Measurements from ENCODE around the gene CAPZB. TPM values are rescaled to one million over a fixed set of nuclear protein-coding genes. Genes with fewer than 3 reads are reported as not detected.
"Not testable (repeated sequence)": the region's sequence is repeated elsewhere in the genome, so short reads cannot be mapped to it uniquely, and the experiment has no call there.

Gene CAPZB
- polyA plus RNA-seq (2012; ENCODE audit: low read depth, missing spikeins) = 305 TPM

GRCh38 chr1:19485362-19486187 is at the start of gene CAPZB:
Gene CAPZB (minus strand): TSS chr1:19485539. CDS start chr1:19485438, 101 bp downstream.
- peak; percentile 95 for DNase-seq (ENCODE audit: insufficient read length, low spot score)
- peak; percentile 85 for FAIRE-seq
- TF ChIP-seq POLR2AphosphoS5 (IDR thresholded peaks at IDR 0.05; ENCODE audit: low read depth, low read length) = peak; percentile 83
- TF ChIP-seq POLR2A (IDR thresholded peaks at IDR 0.05; ENCODE audit: low read depth, low read length) = peak; percentile 70
- no peak; the same call in 1 of the 2 replicates for TF ChIP-seq TAF1 (IDR thresholded peaks at IDR 0.05; ENCODE audit: low read depth, low read length)

GRCh38 chr1:19534281-19534680 is 48.9 kb upstream of the CAPZB start:
- FAIRE-seq (no peak), DNase-seq (ENCODE audit: insufficient read length, low spot score) (no peak)

GRCh38 chr1:19533626-19534025 is 48.3 kb upstream of the CAPZB start:
- TF ChIP-seq POLR2A (IDR thresholded peaks at IDR 0.05; ENCODE audit: low read depth, low read length) (no peak), PAX5 (IDR thresholded peaks at IDR 0.05; ENCODE audit: insufficient read depth, low read length, severe bottlenecking) (no peak), SPI1 (IDR thresholded peaks at IDR 0.05; ENCODE audit: low read depth, low read length) (no peak), POU2F2 (IDR thresholded peaks at IDR 0.05; ENCODE audit: low read depth, low read length) (no peak), POLR2AphosphoS5 (IDR thresholded peaks at IDR 0.05; ENCODE audit: low read depth, low read length) (no peak), TAF1 (IDR thresholded peaks at IDR 0.05; ENCODE audit: low read depth, low read length) (no peak)
- DNase-seq (ENCODE audit: insufficient read length, low spot score) = no peak
- no peak for FAIRE-seq

More at GRCh38 chr1:19534281-19534680, 48.9 kb upstream of the CAPZB start:
- no peak for TF ChIP-seq SPI1 (IDR thresholded peaks at IDR 0.05; ENCODE audit: low read depth, low read length)
- no peak for TF ChIP-seq TAF1 (IDR thresholded peaks at IDR 0.05; ENCODE audit: low read depth, low read length)
- no peak for TF ChIP-seq POLR2AphosphoS5 (IDR thresholded peaks at IDR 0.05; ENCODE audit: low read depth, low read length)
- no peak for TF ChIP-seq POU2F2 (IDR thresholded peaks at IDR 0.05; ENCODE audit: low read depth, low read length)
- TF ChIP-seq POLR2A (IDR thresholded peaks at IDR 0.05; ENCODE audit: low read depth, low read length) = no peak
- TF ChIP-seq PAX5 (IDR thresholded peaks at IDR 0.05; ENCODE audit: insufficient read depth, low read length, severe bottlenecking) = no peak

GRCh38 chr1:19532519-19532918 is 47.2 kb upstream of the CAPZB start:
- DNase-seq (ENCODE audit: insufficient read length, low spot score) (no peak), FAIRE-seq (no peak)
- TF ChIP-seq SPI1 (IDR thresholded peaks at IDR 0.05; ENCODE audit: low read depth, low read length) (no peak), PAX5 (IDR thresholded peaks at IDR 0.05; ENCODE audit: insufficient read depth, low read length, severe bottlenecking) (no peak), POLR2A (IDR thresholded peaks at IDR 0.05; ENCODE audit: low read depth, low read length) (no peak), TAF1 (IDR thresholded peaks at IDR 0.05; ENCODE audit: low read depth, low read length) (no peak), POU2F2 (IDR thresholded peaks at IDR 0.05; ENCODE audit: low read depth, low read length) (no peak)

GRCh38 chr1:19529664-19530063 is 44.3 kb upstream of the CAPZB start:
- no peak for DNase-seq (ENCODE audit: insufficient read length, low spot score)
- TF ChIP-seq TAF1 (IDR thresholded peaks at IDR 0.05; ENCODE audit: low read depth, low read length) (no peak), SPI1 (IDR thresholded peaks at IDR 0.05; ENCODE audit: low read depth, low read length) (no peak), POLR2A (IDR thresholded peaks at IDR 0.05; ENCODE audit: low read depth, low read length) (no peak), PAX5 (IDR thresholded peaks at IDR 0.05; ENCODE audit: insufficient read depth, low read length, severe bottlenecking) (no peak)
- no peak for FAIRE-seq

GRCh38 chr1:19528438-19528837 is 43.1 kb upstream of the CAPZB start:
- DNase-seq (ENCODE audit: insufficient read length, low spot score) = no peak
- TF ChIP-seq POU2F2 (IDR thresholded peaks at IDR 0.05; ENCODE audit: low read depth, low read length) (no peak), TAF1 (IDR thresholded peaks at IDR 0.05; ENCODE audit: low read depth, low read length) (no peak), POLR2AphosphoS5 (IDR thresholded peaks at IDR 0.05; ENCODE audit: low read depth, low read length) (no peak), SPI1 (IDR thresholded peaks at IDR 0.05; ENCODE audit: low read depth, low read length) (no peak)
- FAIRE-seq = no peak

GRCh38 chr1:19525607-19526545 is 40.5 kb upstream of the CAPZB start:
- DNase-seq (ENCODE audit: insufficient read length, low spot score) (no peak), FAIRE-seq (no peak)

GRCh38 chr1:19524791-19525190 is 39.5 kb upstream of the CAPZB start:
- DNase-seq (ENCODE audit: insufficient read length, low spot score) (no peak), FAIRE-seq (no peak)
- no peak for TF ChIP-seq PAX5 (IDR thresholded peaks at IDR 0.05; ENCODE audit: insufficient read depth, low read length, severe bottlenecking)
- TF ChIP-seq POLR2AphosphoS5 (IDR thresholded peaks at IDR 0.05; ENCODE audit: low read depth, low read length) = no peak
- no peak for TF ChIP-seq TAF1 (IDR thresholded peaks at IDR 0.05; ENCODE audit: low read depth, low read length)
- TF ChIP-seq SPI1 (IDR thresholded peaks at IDR 0.05; ENCODE audit: low read depth, low read length) = no peak
- TF ChIP-seq POU2F2 (IDR thresholded peaks at IDR 0.05; ENCODE audit: low read depth, low read length) = no peak
- no peak for TF ChIP-seq POLR2A (IDR thresholded peaks at IDR 0.05; ENCODE audit: low read depth, low read length)

More at GRCh38 chr1:19525607-19526545, 40.5 kb upstream of the CAPZB start:
- TF ChIP-seq POLR2A (IDR thresholded peaks at IDR 0.05; ENCODE audit: low read depth, low read length) = no peak
- TF ChIP-seq PAX5 (IDR thresholded peaks at IDR 0.05; ENCODE audit: insufficient read depth, low read length, severe bottlenecking) = no peak
- no peak for TF ChIP-seq POU2F2 (IDR thresholded peaks at IDR 0.05; ENCODE audit: low read depth, low read length)
- no peak for TF ChIP-seq SPI1 (IDR thresholded peaks at IDR 0.05; ENCODE audit: low read depth, low read length)
- no peak for TF ChIP-seq POLR2AphosphoS5 (IDR thresholded peaks at IDR 0.05; ENCODE audit: low read depth, low read length)
- no peak for TF ChIP-seq TAF1 (IDR thresholded peaks at IDR 0.05; ENCODE audit: low read depth, low read length)

GRCh38 chr1:19522570-19522969 is 37.2 kb upstream of the CAPZB start:
- DNase-seq (ENCODE audit: insufficient read length, low spot score); FAIRE-seq: not testable (repeated sequence)
